ENCODE data around the gene GRB7.

- TF ChIP-seq CTCF (optimal IDR thresholded peaks at IDR 0.05 in 1 of 3, IDR thresholded peaks at IDR 0.05 in 1 of 3, conservative IDR thresholded peaks at IDR 0.05 in 1 of 3; ENCODE audit: extremely low read depth in 1 of 3, insufficient read depth in 2 of 3, low read length in 3 of 3) (no peak), EZH2 (IDR thresholded peaks at IDR 0.05; ENCODE audit: low read length) (peak; percentile 34)
Measured at GRCh38 chr17:39755554-39756379, 18.0 kb downstream of the GRB7 start.
